Measurements from ENCODE around the gene IL37.

The IL37 gene

DNA sequence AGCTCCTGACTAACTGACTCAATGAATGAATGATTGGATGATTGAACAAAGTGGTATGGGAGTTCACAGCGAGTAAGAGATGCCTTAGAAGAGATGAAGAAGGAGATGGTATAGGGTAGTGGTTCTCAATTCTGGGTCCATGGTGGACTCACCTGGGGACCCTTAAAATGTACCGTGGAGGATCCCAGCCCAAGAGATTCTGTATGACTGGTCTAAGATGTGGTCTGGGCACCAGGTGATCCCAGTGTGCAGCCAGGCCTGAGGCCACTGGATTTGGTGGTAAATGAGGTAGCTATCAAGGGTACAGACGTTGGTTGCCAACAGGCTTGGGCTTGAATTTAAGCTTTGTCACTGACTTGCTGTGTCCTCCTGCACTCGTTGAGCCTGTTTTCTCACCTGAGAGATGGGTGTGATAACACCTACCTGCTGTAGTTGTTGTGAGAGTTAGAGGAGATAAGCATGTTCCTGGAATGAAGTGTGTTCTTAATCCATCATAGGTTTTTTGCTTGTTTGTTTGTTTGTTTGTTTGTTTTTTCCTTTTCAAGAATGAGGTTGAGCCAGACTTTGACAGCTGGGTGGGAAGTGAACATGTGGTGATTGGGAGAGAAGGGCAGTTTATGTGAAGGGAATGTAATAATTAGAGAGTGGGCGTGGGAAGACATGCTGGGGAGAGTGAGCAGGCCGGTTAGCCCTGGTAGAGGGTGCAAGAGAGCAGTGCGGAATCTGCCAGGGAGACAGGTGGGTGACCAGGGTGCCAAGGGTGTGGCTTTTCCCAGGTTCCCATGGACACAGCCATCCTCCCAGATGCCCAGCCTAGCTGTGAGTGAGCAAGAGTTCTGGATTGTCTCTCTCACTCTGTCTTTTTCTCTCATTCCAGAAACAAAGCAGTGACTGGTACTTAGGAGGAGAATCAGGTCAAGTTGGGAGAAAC, 43.0 kb upstream of the IL37 start:
- no peak for TF ChIP-seq ZNF70 (CRISPR knock-in tag; IDR thresholded peaks at IDR 0.05)
- TF ChIP-seq ZFP30 (CRISPR knock-in tag; IDR thresholded peaks at IDR 0.05): no peak
- TF ChIP-seq RARB (CRISPR knock-in tag; IDR thresholded peaks at IDR 0.05): no peak
- TF ChIP-seq, protein P1, sequence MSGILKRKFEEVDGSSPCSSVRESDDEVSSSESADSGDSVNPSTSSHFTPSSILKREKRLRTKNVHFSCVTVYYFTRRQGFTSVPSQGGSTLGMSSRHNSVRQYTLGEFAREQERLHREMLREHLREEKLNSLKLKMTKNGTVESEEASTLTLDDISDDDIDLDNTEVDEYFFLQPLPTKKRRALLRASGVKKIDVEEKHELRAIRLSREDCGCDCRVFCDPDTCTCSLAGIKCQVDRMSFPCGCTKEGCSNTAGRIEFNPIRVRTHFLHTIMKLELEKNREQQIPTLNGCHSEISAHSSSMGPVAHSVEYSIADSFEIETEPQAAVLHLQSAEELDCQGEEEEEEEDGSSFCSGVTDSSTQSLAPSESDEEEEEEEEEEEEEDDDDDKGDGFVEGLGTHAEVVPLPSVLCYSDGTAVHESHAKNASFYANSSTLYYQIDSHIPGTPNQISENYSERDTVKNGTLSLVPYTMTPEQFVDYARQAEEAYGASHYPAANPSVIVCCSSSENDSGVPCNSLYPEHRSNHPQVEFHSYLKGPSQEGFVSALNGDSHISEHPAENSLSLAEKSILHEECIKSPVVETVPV (CRISPR knock-in tag; IDR thresholded peaks at IDR 0.05): no peak
- no peak for TF ChIP-seq ZNF8 (CRISPR knock-in tag; IDR thresholded peaks at IDR 0.05)
- TF ChIP-seq ARNTL (CRISPR knock-in tag; IDR thresholded peaks at IDR 0.05; ENCODE audit: borderline replicate concordance, low read depth): no peak
- TF ChIP-seq ZC3H10 (CRISPR knock-in tag; IDR thresholded peaks at IDR 0.05): no peak
- TF ChIP-seq ESRRG (CRISPR knock-in tag; IDR thresholded peaks at IDR 0.05): no peak
- TF ChIP-seq, protein P2, sequence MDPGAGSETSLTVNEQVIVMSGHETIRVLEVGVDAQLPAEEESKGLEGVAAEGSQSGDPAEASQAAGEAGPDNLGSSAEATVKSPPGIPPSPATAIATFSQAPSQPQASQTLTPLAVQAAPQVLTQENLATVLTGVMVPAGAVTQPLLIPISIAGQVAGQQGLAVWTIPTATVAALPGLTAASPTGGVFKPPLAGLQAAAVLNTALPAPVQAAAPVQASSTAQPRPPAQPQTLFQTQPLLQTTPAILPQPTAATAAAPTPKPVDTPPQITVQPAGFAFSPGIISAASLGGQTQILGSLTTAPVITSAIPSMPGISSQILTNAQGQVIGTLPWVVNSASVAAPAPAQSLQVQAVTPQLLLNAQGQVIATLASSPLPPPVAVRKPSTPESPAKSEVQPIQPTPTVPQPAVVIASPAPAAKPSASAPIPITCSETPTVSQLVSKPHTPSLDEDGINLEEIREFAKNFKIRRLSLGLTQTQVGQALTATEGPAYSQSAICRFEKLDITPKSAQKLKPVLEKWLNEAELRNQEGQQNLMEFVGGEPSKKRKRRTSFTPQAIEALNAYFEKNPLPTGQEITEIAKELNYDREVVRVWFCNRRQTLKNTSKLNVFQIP (CRISPR knock-in tag; IDR thresholded peaks at IDR 0.05; ENCODE audit: borderline replicate concordance, low read depth): no peak
- TF ChIP-seq SNAI2 (CRISPR knock-in tag; IDR thresholded peaks at IDR 0.05): no peak
- no peak for TF ChIP-seq ZFP3 (CRISPR knock-in tag; IDR thresholded peaks at IDR 0.05)
- TF ChIP-seq, protein P3, sequence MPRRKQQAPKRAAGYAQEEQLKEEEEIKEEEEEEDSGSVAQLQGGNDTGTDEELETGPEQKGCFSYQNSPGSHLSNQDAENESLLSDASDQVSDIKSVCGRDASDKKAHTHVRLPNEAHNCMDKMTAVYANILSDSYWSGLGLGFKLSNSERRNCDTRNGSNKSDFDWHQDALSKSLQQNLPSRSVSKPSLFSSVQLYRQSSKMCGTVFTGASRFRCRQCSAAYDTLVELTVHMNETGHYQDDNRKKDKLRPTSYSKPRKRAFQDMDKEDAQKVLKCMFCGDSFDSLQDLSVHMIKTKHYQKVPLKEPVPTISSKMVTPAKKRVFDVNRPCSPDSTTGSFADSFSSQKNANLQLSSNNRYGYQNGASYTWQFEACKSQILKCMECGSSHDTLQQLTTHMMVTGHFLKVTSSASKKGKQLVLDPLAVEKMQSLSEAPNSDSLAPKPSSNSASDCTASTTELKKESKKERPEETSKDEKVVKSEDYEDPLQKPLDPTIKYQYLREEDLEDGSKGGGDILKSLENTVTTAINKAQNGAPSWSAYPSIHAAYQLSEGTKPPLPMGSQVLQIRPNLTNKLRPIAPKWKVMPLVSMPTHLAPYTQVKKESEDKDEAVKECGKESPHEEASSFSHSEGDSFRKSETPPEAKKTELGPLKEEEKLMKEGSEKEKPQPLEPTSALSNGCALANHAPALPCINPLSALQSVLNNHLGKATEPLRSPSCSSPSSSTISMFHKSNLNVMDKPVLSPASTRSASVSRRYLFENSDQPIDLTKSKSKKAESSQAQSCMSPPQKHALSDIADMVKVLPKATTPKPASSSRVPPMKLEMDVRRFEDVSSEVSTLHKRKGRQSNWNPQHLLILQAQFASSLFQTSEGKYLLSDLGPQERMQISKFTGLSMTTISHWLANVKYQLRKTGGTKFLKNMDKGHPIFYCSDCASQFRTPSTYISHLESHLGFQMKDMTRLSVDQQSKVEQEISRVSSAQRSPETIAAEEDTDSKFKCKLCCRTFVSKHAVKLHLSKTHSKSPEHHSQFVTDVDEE (CRISPR knock-in tag; IDR thresholded peaks at IDR 0.05): no peak
- TF ChIP-seq, protein P4, sequence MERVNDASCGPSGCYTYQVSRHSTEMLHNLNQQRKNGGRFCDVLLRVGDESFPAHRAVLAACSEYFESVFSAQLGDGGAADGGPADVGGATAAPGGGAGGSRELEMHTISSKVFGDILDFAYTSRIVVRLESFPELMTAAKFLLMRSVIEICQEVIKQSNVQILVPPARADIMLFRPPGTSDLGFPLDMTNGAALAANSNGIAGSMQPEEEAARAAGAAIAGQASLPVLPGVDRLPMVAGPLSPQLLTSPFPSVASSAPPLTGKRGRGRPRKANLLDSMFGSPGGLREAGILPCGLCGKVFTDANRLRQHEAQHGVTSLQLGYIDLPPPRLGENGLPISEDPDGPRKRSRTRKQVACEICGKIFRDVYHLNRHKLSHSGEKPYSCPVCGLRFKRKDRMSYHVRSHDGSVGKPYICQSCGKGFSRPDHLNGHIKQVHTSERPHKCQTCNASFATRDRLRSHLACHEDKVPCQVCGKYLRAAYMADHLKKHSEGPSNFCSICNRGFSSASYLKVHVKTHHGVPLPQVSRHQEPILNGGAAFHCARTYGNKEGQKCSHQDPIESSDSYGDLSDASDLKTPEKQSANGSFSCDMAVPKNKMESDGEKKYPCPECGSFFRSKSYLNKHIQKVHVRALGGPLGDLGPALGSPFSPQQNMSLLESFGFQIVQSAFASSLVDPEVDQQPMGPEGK (CRISPR knock-in tag; IDR thresholded peaks at IDR 0.05; ENCODE audit: borderline replicate concordance): no peak
- no peak for TF ChIP-seq CSDC2 (CRISPR knock-in tag; IDR thresholded peaks at IDR 0.05)
- TF ChIP-seq GLIS3 (CRISPR knock-in tag; IDR thresholded peaks at IDR 0.05): no peak
- TF ChIP-seq, protein P5, sequence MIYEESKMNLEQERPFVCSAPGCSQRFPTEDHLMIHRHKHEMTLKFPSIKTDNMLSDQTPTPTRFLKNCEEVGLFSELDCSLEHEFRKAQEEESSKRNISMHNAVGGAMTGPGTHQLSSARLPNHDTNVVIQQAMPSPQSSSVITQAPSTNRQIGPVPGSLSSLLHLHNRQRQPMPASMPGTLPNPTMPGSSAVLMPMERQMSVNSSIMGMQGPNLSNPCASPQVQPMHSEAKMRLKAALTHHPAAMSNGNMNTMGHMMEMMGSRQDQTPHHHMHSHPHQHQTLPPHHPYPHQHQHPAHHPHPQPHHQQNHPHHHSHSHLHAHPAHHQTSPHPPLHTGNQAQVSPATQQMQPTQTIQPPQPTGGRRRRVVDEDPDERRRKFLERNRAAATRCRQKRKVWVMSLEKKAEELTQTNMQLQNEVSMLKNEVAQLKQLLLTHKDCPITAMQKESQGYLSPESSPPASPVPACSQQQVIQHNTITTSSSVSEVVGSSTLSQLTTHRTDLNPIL (CRISPR knock-in tag; IDR thresholded peaks at IDR 0.05; ENCODE audit: low read depth): no peak
- TF ChIP-seq OSR1 (CRISPR knock-in tag; IDR thresholded peaks at IDR 0.05): no peak
- TF ChIP-seq TCF4 (CRISPR knock-in tag; IDR thresholded peaks at IDR 0.05; ENCODE audit: borderline replicate concordance): no peak
- no peak for TF ChIP-seq PPARA (CRISPR knock-in tag; IDR thresholded peaks at IDR 0.05; ENCODE audit: borderline replicate concordance)
- ATAC-seq: no peak

DNA sequence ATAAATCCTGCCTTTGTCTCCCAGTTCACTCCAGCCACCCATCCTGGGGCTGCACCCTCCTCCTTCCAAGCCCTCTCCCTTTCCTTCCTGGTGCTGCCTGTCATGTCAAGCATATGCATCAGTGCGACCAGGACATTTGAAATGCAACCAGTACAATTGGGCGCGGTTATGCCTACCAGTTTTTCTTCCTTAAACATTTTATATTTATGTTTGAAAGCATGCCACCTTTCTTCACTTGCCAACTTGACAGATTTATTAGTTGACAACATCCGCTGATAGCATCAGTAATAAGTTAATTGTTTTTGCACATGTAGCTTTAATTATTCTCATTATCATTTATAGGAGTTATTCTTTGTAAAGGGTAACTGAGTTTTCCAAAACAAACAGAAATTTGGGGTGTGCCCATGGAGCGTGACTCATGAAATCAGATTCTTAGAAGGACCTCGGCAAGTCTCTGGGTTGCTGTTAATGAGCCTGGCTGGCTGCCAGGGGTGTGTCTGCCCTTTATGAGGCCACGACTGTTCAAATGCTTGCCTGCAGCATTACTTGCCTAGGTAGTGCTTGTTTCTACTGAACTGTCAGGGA, 41.6 kb upstream of the IL37 start:
- ATAC-seq: no peak
- no peak for TF ChIP-seq SNAI2 (CRISPR knock-in tag; IDR thresholded peaks at IDR 0.05)
- no peak for TF ChIP-seq TOX (CRISPR knock-in tag; IDR thresholded peaks at IDR 0.05; ENCODE audit: borderline replicate concordance)
- TF ChIP-seq PPARA (CRISPR knock-in tag; IDR thresholded peaks at IDR 0.05; ENCODE audit: borderline replicate concordance): no peak
- TF ChIP-seq ESRRG (CRISPR knock-in tag; IDR thresholded peaks at IDR 0.05): no peak
- no peak for TF ChIP-seq CSDC2 (CRISPR knock-in tag; IDR thresholded peaks at IDR 0.05)
- TF ChIP-seq ZC3H10 (CRISPR knock-in tag; IDR thresholded peaks at IDR 0.05): no peak
- no peak for TF ChIP-seq ZFP30 (CRISPR knock-in tag; IDR thresholded peaks at IDR 0.05)
- TF ChIP-seq ARNTL (CRISPR knock-in tag; IDR thresholded peaks at IDR 0.05; ENCODE audit: borderline replicate concordance, low read depth): no peak
- TF ChIP-seq ZNF565 (CRISPR knock-in tag; conservative IDR thresholded peaks at IDR 0.05; ENCODE audit: low read depth): no peak
- TF ChIP-seq, protein P5 (CRISPR knock-in tag; IDR thresholded peaks at IDR 0.05; ENCODE audit: low read depth): no peak
- TF ChIP-seq ZFP3 (CRISPR knock-in tag; IDR thresholded peaks at IDR 0.05): no peak
- no peak for TF ChIP-seq ISL1 (CRISPR knock-in tag; IDR thresholded peaks at IDR 0.05)
- TF ChIP-seq, protein P3 (CRISPR knock-in tag; IDR thresholded peaks at IDR 0.05): no peak
- TF ChIP-seq ZNF70 (CRISPR knock-in tag; IDR thresholded peaks at IDR 0.05): no peak
- TF ChIP-seq TCF4 (CRISPR knock-in tag; IDR thresholded peaks at IDR 0.05; ENCODE audit: borderline replicate concordance): no peak

All from SK-N-SH treated with all-trans-retinoic acid at 6 μM for 48 hours (cell line).